A549 treated with AZD2906 at 1 μM for 4 hours (cell line): ENCODE data around the gene PHF20. TPM values are rescaled to one million over a fixed set of nuclear protein-coding genes. Genes with fewer than 3 reads are reported as not detected.

Experiments
- total RNA-seq: library from RNA; stranded (reverse); fragments of 200-300 nt; extraction: Qiagen RNA extraction; gene quantifications from 5 replicates; pipeline ENCODE4 v1.2.3, GENCODE V29; 2022

PHF20 gene
- 32.2 to 42.6 TPM (median 34.1 TPM) in 5 replicates for total RNA-seq

DNA sequence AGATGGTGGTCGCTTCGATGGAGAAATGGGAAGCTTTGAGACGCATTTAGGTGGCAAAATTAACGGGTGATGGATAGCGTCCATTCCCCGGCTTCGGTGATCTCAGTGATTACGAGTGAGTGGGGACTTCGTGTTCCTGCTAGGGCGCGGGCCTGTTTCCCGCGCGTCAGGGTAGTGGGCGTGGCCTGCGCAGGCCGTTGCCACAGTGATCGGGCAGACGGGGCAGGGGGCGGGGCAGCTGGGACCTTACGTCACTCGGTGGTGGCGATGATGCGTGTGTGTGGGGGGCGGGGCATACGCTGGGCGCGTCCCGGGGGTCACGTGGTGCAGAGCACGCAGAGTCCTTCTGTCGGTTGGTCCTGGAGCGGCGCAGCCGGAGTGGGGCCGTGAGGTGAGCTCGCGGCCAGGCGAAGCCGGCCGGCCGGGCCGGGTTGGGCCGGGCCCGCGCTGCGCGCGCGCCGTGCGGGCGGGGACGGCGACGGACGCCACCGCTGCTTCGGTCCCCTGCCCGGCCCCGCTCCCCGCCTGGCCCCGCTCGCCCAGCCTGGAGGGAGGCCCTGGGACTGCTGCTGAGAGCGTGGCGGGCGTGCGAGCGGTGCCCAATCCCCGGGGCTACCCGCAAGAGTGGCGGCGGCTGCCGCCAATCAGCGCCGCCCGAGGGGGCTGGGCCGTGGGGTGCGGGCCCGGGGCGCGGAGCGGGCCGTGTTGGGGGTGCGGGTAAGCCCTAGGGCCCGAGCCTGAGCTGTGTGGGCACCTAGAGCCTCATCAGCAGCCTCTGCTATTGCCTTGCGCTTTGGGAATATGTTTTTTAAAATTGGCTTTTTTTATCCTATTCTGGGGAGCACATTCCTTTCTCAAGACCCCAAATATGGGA lies at the start of gene PHF20:
PHF20 (plus strand) TSS at position 327 of the 874 bp plus-strand sequence. CDS start 29,508 bp downstream, outside the sequence.

DNA sequence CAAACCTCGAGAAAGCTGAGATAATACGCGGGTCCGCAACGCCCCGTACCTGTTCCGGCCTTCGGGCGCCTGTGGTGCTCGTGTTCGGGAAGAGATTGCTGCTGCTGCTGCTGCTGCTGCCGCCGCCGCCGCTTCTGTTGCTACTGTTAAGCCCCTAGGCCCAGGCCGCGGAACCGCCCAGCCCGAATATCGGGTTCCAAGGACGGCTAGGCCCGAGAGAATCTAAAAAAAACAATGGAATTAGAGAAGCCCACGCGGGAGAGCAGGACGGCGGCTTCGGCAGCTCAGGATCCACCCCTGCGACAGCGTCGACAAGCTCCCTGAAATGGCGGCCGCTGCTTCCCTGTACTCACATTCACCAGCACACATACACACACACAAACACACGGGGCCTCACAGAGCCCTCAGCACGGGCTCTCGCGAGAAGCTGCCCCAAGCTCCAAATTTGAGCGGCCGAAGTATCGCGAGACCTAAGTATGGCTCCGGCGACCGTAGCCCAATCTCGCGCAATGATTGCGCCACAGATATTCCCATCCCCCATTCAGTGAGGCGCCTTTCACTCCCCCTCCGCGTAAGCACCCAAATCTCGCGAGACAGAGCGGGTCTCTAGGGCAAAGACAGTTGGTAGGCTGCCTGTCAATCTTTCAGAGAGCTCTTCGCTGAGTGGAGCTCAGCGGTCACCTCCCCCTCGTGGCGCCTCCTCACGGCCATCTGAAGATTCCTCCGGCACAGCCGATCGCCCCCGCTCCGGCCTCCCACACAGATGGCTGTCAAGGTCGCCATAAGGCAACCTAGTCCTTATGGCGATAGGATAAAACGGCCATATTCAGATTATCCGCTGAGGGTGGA lies 29.7 kb upstream of the PHF20 start, which contains the start of gene RBM39:
RBM39 (minus strand) TSS at position 369 of the 849 bp plus-strand sequence. CDS start 1,386 bp downstream, outside the sequence.

DNA sequence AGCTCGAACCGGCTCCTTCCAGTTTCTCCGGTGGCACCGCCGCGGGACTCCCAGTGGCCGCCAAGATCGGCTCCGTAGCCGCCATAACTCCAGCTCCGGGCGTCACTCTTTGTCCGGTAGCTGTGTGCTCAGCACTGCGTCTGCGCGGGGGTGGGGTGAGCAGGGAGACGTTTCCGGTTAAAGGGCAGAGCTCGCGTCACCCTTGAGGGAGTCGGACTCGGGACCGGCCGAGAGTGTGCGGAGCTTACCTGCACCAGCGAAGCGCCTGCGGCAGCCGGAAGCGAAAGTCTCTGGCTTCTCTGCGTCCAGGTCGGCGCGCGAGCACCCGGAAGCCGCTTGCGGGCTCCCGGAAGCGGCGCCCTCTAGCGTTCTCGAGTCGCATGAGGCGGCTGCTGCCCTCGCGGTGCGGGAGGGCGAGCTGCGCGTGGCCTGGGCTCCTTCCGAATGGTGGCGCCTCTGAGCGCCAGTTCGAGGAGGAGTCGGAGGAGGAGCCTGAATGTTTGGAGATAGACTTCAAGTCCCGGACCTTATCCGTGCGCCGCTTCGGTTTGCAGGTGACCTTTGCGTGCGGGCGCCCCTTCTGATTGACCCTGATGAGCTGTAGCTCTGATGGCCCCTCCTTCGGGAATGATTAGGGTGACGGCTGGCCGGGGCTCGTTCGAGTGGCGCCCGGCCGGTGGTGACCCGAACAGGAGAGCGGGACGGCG lies 182.5 kb downstream of the PHF20 start, which contains the start of gene SCAND1:
SCAND1 (minus strand) TSS at position 303 of the 707 bp plus-strand sequence; CDS start at position 85, 218 bp downstream.

DNA sequence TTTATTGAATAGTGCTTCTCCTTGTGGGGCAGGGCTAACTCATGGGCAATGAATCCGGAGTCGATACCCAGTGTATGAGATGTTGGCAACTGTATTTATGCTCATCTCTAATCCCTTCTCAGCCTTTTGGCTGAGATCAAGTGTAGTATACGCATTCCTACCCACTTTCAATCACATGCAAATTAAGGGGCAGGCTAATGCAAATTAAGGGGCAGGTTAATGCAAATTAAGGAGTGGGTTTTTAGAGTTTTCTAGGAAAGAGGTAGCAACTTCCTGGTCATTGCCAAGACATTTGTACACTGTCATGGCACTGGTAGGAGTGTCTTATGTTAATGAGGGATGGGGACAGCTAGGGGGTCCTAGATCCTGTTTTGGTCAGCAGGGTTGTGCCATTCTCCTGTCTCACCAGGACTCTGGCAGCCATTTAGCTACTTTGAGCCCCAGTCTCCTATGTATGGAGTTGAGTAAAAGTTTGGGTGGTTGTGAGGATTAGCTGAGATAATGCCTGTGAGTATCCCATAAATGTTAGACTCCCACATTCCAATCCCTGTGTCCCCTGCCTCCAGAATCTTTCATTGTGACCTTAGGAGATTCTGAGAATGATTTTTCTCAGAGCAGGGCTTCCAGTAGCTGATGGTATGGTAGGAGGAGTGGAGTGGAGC lies 196.3 kb downstream of the PHF20 start, which contains the start of gene CNBD2:
CNBD2 (plus strand) TSS at position 612 of the 662 bp plus-strand sequence. CDS start 173 bp downstream, outside the sequence.

Other genes with a start within 250 kb of the PHF20 start
- gene C20orf173, start 242.4 kb upstream of the PHF20 start, total RNA-seq: not detected in 5 replicates
- gene ERGIC3, start 229.9 kb upstream of the PHF20 start, total RNA-seq: 212 to 242 TPM (median 237 TPM) in 5 replicates
- 4.3 to 6.1 TPM (median 5.0 TPM) in 5 replicates for gene SPAG4, start 156.2 kb upstream of the PHF20 start, total RNA-seq
- 180 to 219 TPM (median 217 TPM) in 5 replicates for gene CPNE1, start 107.1 kb upstream of the PHF20 start, total RNA-seq
- 74.1 to 88.6 TPM (median 81.7 TPM) in 5 replicates for gene RBM12, start 107.1 kb upstream of the PHF20 start, total RNA-seq
- 31.9 to 40.5 TPM (median 39.0 TPM) in 5 replicates for gene NFS1, start 72.7 kb upstream of the PHF20 start, total RNA-seq
- 355 to 414 TPM (median 372 TPM) in 5 replicates for gene ROMO1, start 72.6 kb upstream of the PHF20 start, total RNA-seq
- 179 to 221 TPM (median 197 TPM) in 5 replicates for gene RBM39, start 29.8 kb upstream of the PHF20 start, total RNA-seq
- 76.9 to 115 TPM (median 99.4 TPM) in 5 replicates for gene SCAND1, start 182.5 kb downstream of the PHF20 start, total RNA-seq
- gene CNBD2, start 196.6 kb downstream of the PHF20 start, total RNA-seq: 5.2 to 7.2 TPM (median 6.5 TPM) in 5 replicates